ENCODE results near the gene GNAL.

DNA sequence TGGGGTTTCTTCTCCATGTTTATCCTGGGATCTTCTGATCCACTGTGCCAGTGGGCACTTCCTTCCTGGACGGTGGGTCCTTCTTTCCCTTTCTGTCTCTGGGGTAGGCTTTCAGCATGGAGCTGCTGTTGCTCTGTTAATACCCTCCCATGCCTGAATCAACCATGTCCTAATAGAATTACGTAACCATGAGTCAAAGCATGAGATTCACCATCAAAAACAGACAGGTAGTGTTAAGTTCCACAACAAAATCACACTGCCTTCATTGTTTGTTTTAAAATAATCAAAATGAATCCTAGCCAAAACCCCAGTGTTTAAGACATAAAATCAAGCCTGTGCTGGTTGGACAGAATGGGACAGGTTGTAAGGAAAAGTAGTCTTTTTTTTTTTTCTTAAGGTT lies 37.5 kb downstream of the GNAL start:
- TF ChIP-seq, protein P1, sequence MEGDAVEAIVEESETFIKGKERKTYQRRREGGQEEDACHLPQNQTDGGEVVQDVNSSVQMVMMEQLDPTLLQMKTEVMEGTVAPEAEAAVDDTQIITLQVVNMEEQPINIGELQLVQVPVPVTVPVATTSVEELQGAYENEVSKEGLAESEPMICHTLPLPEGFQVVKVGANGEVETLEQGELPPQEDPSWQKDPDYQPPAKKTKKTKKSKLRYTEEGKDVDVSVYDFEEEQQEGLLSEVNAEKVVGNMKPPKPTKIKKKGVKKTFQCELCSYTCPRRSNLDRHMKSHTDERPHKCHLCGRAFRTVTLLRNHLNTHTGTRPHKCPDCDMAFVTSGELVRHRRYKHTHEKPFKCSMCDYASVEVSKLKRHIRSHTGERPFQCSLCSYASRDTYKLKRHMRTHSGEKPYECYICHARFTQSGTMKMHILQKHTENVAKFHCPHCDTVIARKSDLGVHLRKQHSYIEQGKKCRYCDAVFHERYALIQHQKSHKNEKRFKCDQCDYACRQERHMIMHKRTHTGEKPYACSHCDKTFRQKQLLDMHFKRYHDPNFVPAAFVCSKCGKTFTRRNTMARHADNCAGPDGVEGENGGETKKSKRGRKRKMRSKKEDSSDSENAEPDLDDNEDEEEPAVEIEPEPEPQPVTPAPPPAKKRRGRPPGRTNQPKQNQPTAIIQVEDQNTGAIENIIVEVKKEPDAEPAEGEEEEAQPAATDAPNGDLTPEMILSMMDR (IDR thresholded peaks at IDR 0.05) = no peak
- no peak for TF ChIP-seq POLR2A (IDR thresholded peaks at IDR 0.05)

All from testis (tissue), 2 donors.